ENCODE results near the gene EPB41L4B. TPM values are rescaled to one million over a fixed set of nuclear protein-coding genes. Genes with fewer than 3 reads are reported as not detected.
A peak's percentile ranks its signal among the peaks of the same experiment; 100 is the strongest.

The EPB41L4B gene
- total RNA-seq, 2 donors from 2014 or later = 13.3 to 15.1 TPM

DNA sequence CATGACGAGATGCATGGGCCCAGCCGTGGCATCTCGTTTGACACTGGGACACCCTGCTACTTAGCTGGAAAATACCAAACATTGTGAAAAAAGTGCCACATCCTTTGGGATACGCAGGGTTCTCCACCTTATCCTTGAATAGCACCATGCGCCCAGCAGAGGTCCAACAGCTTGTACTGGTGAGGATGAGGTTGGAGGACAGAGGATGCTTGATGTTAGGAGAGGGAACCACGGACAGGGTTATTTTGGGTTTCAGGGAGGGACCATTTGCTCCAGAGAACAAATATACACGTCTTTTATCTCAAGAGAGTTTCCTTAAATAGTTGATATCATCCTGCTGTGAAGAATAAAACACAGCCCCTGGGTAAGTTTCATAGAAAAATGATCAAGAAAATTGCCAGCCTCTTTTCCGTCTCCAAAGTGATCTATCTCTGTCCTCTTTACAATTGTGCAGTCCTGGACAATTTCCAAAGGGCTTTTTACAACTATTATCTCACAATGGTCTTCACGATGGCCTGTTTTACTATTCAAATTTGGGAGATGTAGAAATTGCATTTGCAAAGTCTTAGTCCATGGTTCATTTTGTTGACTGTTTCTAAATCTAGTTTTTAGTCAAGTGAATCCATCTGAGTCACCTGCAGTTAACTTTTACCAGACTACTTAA lies 133.9 kb downstream of the EPB41L4B start:
- no peaks in the 10 kb centered on the region for H3K27me3 ChIP-seq (replicated peaks; ENCODE audit: insufficient read depth)
- no peak for DNase-seq (ENCODE audit: low spot score)
- 66% methylated on average over 9 of the region's 9 CpGs for WGBS
- no peak overlapping the region for H3K27ac ChIP-seq
- H3K36me3 ChIP-seq = no peaks in the 10 kb centered on the region
- no peaks in the 10 kb centered on the region for H3K9me3 ChIP-seq
- TF ChIP-seq, protein P1, sequence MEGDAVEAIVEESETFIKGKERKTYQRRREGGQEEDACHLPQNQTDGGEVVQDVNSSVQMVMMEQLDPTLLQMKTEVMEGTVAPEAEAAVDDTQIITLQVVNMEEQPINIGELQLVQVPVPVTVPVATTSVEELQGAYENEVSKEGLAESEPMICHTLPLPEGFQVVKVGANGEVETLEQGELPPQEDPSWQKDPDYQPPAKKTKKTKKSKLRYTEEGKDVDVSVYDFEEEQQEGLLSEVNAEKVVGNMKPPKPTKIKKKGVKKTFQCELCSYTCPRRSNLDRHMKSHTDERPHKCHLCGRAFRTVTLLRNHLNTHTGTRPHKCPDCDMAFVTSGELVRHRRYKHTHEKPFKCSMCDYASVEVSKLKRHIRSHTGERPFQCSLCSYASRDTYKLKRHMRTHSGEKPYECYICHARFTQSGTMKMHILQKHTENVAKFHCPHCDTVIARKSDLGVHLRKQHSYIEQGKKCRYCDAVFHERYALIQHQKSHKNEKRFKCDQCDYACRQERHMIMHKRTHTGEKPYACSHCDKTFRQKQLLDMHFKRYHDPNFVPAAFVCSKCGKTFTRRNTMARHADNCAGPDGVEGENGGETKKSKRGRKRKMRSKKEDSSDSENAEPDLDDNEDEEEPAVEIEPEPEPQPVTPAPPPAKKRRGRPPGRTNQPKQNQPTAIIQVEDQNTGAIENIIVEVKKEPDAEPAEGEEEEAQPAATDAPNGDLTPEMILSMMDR (IDR thresholded peaks at IDR 0.05) = no peak
- TF ChIP-seq POLR2AphosphoS5 (IDR thresholded peaks at IDR 0.05) (no peak), POLR2A (IDR thresholded peaks at IDR 0.05) (no peak)
- H3K4me3 ChIP-seq = no peak overlapping the region
- no peaks in the 10 kb centered on the region for H3K4me1 ChIP-seq (replicated peaks)
- intact Hi-C loops (cut with DNase I) = loop anchor here (10.0 kb wide), 1 partner anchor 62 kb away; no protein-coding TSS in a partner anchor

DNA sequence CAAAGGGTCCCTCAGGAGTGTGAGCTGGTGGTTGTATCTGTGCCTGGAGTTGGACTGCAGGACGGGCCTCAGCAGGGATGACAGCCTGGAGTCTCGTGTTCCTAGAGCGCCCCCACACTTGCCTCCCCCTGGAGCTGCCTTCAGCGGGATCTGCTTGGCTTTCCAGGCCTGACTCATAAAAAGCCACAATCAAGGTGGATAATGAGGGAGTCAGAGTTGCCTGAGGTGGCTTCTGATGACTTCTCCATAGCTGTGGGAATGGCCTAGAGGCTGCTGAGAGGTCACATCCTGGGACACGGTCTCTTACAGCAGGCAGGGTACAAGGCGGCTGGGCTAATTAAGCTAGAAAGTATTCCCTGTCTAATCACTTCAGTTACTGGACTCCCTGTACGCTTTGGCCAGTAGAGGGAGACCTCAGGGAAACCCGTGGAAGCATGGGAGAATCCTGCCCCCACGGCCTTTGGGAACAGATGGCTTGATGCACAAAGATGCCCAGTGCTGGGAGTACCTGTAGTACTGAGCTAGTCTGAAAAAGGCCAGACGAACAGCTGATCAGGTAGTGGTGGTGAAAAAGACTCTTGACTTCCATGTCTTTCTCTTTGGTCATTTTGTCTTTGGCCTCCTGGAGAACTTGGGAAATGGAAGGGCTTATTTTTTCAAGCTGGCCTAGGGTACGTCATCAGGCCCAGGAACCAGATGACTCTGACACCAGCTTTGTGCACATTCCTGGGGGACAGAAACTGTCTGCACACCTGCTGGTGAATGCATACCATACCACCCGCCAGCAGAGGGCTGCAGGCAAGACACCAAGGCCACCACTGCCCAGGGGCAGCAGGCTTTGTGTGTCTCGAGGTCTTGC lies 137.7 kb downstream of the EPB41L4B start:
- no peaks in the 10 kb centered on the region for H3K4me1 ChIP-seq (replicated peaks)
- no peaks in the 10 kb centered on the region for H3K36me3 ChIP-seq
- DNase-seq (ENCODE audit: low spot score) = peak; percentile 13
- WGBS = 70% methylated on average over 13 of the region's 13 CpGs
- H3K27ac ChIP-seq = no peak overlapping the region
- H3K9me3 ChIP-seq = no peaks in the 10 kb centered on the region
- no peak overlapping the region for H3K4me3 ChIP-seq
- no peaks in the 10 kb centered on the region for H3K27me3 ChIP-seq (replicated peaks; ENCODE audit: insufficient read depth)
- intact Hi-C loops (cut with DNase I) = loop anchor here (10.0 kb wide), 1 partner anchor 58 kb away; no protein-coding TSS in a partner anchor
- TF ChIP-seq, protein P1 (IDR thresholded peaks at IDR 0.05) = peak in 3 of 4 experiments; percentile 12 to 23 (median 23)
- TF ChIP-seq POLR2AphosphoS5 (IDR thresholded peaks at IDR 0.05) (no peak), POLR2A (IDR thresholded peaks at IDR 0.05) (no peak)

DNA sequence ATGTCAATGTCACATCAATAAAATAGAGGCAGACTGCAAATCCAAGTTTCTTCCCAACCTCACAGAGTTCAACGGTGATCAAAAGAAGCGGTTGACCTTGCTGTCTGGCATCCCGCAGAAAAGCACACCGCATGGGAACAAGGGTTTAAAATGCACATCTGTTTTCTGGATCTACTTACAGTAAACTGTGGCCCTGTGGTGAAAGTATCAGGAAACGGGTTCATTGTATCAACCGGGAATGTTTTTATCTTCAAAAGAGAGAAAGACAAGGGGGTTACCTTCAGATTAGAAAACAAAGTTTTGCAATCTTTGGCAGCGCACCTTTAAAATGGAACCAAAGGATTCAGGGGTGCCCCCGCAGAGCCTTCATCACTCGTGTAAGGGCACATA lies 138.3 kb downstream of the EPB41L4B start:
- H3K36me3 ChIP-seq = no peaks in the 10 kb centered on the region
- no peak overlapping the region for H3K27ac ChIP-seq
- intact Hi-C loops (cut with DNase I) = loop anchor here (10.0 kb wide), 1 partner anchor 58 kb away; no protein-coding TSS in a partner anchor
- no peak for DNase-seq (ENCODE audit: low spot score)
- H3K27me3 ChIP-seq (replicated peaks; ENCODE audit: insufficient read depth) = no peaks in the 10 kb centered on the region
- no peak for TF ChIP-seq POLR2AphosphoS5 (IDR thresholded peaks at IDR 0.05)
- TF ChIP-seq, protein P1 (IDR thresholded peaks at IDR 0.05) = no peak
- TF ChIP-seq POLR2A (IDR thresholded peaks at IDR 0.05) = no peak
- no peak overlapping the region for H3K4me3 ChIP-seq
- no peaks in the 10 kb centered on the region for H3K4me1 ChIP-seq (replicated peaks)
- no peaks in the 10 kb centered on the region for H3K9me3 ChIP-seq
- WGBS = 83% methylated on average over 9 of the region's 9 CpGs

DNA sequence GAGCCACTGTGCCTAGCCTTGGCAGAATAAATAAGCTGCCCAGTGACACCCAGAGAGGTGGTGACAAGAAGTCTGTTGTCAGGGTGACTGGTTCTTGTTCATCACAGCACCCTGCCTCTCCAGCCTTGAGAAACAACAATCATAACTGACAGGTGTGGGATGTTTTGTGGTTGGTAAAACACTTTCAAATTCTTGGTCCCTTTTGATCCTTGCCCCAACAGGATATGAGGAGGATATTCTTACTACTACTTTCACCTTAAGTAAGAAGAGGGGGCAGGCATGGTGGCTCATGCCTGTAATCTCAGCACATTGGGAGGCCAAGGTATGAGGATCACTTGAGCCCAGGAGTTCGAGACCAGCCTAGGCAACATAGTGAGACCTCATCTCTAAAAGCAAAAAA lies 139.6 kb downstream of the EPB41L4B start:
- DNase-seq (ENCODE audit: low spot score) = no peak
- TF ChIP-seq, protein P1 (IDR thresholded peaks at IDR 0.05) = no peak
- TF ChIP-seq POLR2A (IDR thresholded peaks at IDR 0.05) (no peak), POLR2AphosphoS5 (IDR thresholded peaks at IDR 0.05) (no peak)

More for the DNA sequence above, 139.6 kb downstream of the EPB41L4B start:
- intact Hi-C loops (cut with DNase I) = loop anchor here (10.0 kb wide), 1 partner anchor 56 kb away; no protein-coding TSS in a partner anchor
- Histone ChIP-seq H3K4me1 (replicated peaks) (no peaks in the 10 kb centered on the region), H3K27me3 (replicated peaks; ENCODE audit: insufficient read depth) (no peaks in the 10 kb centered on the region), H3K36me3 (no peaks in the 10 kb centered on the region), H3K27ac (no peak overlapping the region), H3K4me3 (no peak overlapping the region), H3K9me3 (no peaks in the 10 kb centered on the region)
- 96% methylated on average over 1 of the region's 1 CpG for WGBS
